Spleen (tissue), 7 donors: ENCODE results near the gene ANKS3.

Experiments
- POLR2A ChIP-seq, 3 donors: fragments of 450-650 bp; IDR thresholded peaks; one replicate each; pipeline ENCODE4 v1.5.1; 2017; ENCODE audit warnings: antibody characterized with exemption in 3 of 3, mild to moderate bottlenecking in 1 of 3
- POLR2AphosphoS5 ChIP-seq, 3 donors: sonication (generic); formaldehyde crosslinking; IDR thresholded peaks; one replicate each; pipeline ENCODE4 v1.5.1; 2017; ENCODE audit warnings: antibody characterized with exemption in 3 of 3
- TF ChIP-seq, protein P1 (sequence below), 11 experiments: fragments of 200-600 bp in 7 of 11; fragments of 450-650 bp in 4 of 11; sonication (generic) in 4 of 11; IDR thresholded peaks in 8 of 11; conservative IDR thresholded peaks in 3 of 11; 1 replicate in 7 of 11; 2 replicates in 4 of 11; pipeline versions ENCODE4 v1.4.0 to v1.8.0; 2016 to 2021; ENCODE audit warnings: antibody characterized with exemption in 11 of 11, inconsistent platforms in 4 of 11, mild to moderate bottlenecking in 1 of 11
- donor health status: DM: no; HTN: no; CAD: no; lungs with moderate emphysema.
- donor health status: DM: no; HTN: no; CAD: no.
- donor health status: DM: no; HTN: no; CAD: no.

DNA sequence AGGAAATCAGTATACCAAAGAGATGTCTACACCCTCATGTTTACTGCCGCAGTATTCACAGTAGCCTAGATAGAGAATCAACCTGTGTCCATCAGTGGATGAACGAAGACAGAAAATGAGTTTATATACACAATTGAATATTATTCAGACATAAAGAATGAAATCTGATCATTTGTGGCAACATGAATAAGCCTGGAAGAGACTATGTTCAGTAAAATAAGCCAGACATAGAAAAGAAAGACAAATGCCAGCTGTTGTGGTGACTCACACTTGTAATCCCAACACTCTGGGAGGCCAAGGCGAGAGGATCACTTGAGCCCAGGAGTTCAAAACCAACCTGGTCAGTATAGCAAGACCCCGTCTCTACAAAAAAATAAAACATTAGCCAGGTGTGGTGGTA lies 24.6 kb downstream of the ANKS3 start:
- TF ChIP-seq, protein P1, sequence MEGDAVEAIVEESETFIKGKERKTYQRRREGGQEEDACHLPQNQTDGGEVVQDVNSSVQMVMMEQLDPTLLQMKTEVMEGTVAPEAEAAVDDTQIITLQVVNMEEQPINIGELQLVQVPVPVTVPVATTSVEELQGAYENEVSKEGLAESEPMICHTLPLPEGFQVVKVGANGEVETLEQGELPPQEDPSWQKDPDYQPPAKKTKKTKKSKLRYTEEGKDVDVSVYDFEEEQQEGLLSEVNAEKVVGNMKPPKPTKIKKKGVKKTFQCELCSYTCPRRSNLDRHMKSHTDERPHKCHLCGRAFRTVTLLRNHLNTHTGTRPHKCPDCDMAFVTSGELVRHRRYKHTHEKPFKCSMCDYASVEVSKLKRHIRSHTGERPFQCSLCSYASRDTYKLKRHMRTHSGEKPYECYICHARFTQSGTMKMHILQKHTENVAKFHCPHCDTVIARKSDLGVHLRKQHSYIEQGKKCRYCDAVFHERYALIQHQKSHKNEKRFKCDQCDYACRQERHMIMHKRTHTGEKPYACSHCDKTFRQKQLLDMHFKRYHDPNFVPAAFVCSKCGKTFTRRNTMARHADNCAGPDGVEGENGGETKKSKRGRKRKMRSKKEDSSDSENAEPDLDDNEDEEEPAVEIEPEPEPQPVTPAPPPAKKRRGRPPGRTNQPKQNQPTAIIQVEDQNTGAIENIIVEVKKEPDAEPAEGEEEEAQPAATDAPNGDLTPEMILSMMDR (IDR thresholded peaks at IDR 0.05 in 8 of 11, conservative IDR thresholded peaks at IDR 0.05 in 3 of 11), result no peak
- TF ChIP-seq POLR2AphosphoS5 (IDR thresholded peaks at IDR 0.05), result no peak
- TF ChIP-seq POLR2A (IDR thresholded peaks at IDR 0.05), result no peak
